ENCODE data around the gene LANCL2. TPM values are rescaled to one million over a fixed set of nuclear protein-coding genes. Genes with fewer than 3 reads are reported as not detected.

LANCL2 gene
- 13.0 and 18.5 TPM in 2 replicates for total RNA-seq

- TF ChIP-seq CTCF (IDR thresholded peaks at IDR 0.05; ENCODE audit: insufficient read depth, low read length, poor library complexity, severe bottlenecking), result no peak
- Histone ChIP-seq H3K4me3 (ENCODE audit: low read depth, low read length) (peak within 1 kb of the TSS; percentile 76), H3K36me3 (ENCODE audit: control insufficient read depth, insufficient read depth, low read length) (no peaks in the 10 kb centered on the region), H3K27me3 (ENCODE audit: control insufficient read depth, insufficient read depth, low read length) (no peaks in the 10 kb centered on the region)
- DNase-seq (ENCODE audit: low read depth), result no peak
Observed at GRCh38 chr7:55365205-55365674, at the start of gene LANCL2. TSS of gene LANCL2 (plus strand) at chr7:55365337. CDS start at chr7:55366026, 689 bp downstream.

- no peak for DNase-seq (ENCODE audit: low read depth)
- H3K4me3 ChIP-seq (ENCODE audit: low read depth, low read length), result no peak overlapping the region
- no peaks in the 10 kb centered on the region for H3K36me3 ChIP-seq (ENCODE audit: control insufficient read depth, insufficient read depth, low read length)
- no peak for TF ChIP-seq CTCF (IDR thresholded peaks at IDR 0.05; ENCODE audit: insufficient read depth, low read length, poor library complexity, severe bottlenecking)
- no peaks in the 10 kb centered on the region for H3K27me3 ChIP-seq (ENCODE audit: control insufficient read depth, insufficient read depth, low read length)
Observed at GRCh38 chr7:55325371-55325792, 39.8 kb upstream of the LANCL2 start.

GRCh38 chr7:55326081-55326835 is 38.9 kb upstream of the LANCL2 start:
- Histone ChIP-seq H3K4me3 (ENCODE audit: low read depth, low read length) (no peak overlapping the region), H3K36me3 (ENCODE audit: control insufficient read depth, insufficient read depth, low read length) (no peaks in the 10 kb centered on the region), H3K27me3 (ENCODE audit: control insufficient read depth, insufficient read depth, low read length) (no peaks in the 10 kb centered on the region)
- no peak for DNase-seq (ENCODE audit: low read depth)
- no peak for TF ChIP-seq CTCF (IDR thresholded peaks at IDR 0.05; ENCODE audit: insufficient read depth, low read length, poor library complexity, severe bottlenecking)

GRCh38 chr7:55326945-55327626 is 38.1 kb upstream of the LANCL2 start:
- H3K27me3 ChIP-seq (ENCODE audit: control insufficient read depth, insufficient read depth, low read length), result no peaks in the 10 kb centered on the region
- no peak overlapping the region for H3K4me3 ChIP-seq (ENCODE audit: low read depth, low read length)
- no peak for TF ChIP-seq CTCF (IDR thresholded peaks at IDR 0.05; ENCODE audit: insufficient read depth, low read length, poor library complexity, severe bottlenecking)
- no peaks in the 10 kb centered on the region for H3K36me3 ChIP-seq (ENCODE audit: control insufficient read depth, insufficient read depth, low read length)
- no peak for DNase-seq (ENCODE audit: low read depth)

GRCh38 chr7:55335151-55335550 is 30.0 kb upstream of the LANCL2 start:
- no peaks in the 10 kb centered on the region for H3K27me3 ChIP-seq (ENCODE audit: control insufficient read depth, insufficient read depth, low read length)
- no peak overlapping the region for H3K4me3 ChIP-seq (ENCODE audit: low read depth, low read length)
- no peaks in the 10 kb centered on the region for H3K36me3 ChIP-seq (ENCODE audit: control insufficient read depth, insufficient read depth, low read length)
- no peak for TF ChIP-seq CTCF (IDR thresholded peaks at IDR 0.05; ENCODE audit: insufficient read depth, low read length, poor library complexity, severe bottlenecking)
- DNase-seq (ENCODE audit: low read depth), result no peak

Measured in kidney epithelial cell (primary cell).